Ovary (tissue), 9 donors: ENCODE results near the gene RASSF9. TPM values are rescaled to one million over a fixed set of nuclear protein-coding genes. Genes with fewer than 3 reads are reported as not detected.

Experiments
- DNase-seq, 5 donors: peaks; one replicate each; pipeline ENCODE4 v3.0.0-alpha.2; 2019 to 2020
- H3K27ac ChIP-seq, 2 donors: fragments of 200-600 bp; one replicate each; pipeline versions ENCODE4 v1.5.1 to v1.8.0; 2019 to 2022
- H3K27me3 ChIP-seq: fragments of 200-600 bp; one replicate; pipeline ENCODE4 v1.8.0; 2022
- H3K36me3 ChIP-seq: fragments of 200-600 bp; sonication (generic); one replicate; pipeline ENCODE4 v1.5.1; 2019
- H3K4me1 ChIP-seq: one replicate; pipeline ENCODE4 v1.8.1; 2013; ENCODE audit warnings: mild to moderate bottlenecking, moderate library complexity; ENCODE audit not compliant: insufficient read depth
- H3K4me3 ChIP-seq: fragments of 200-600 bp; sonication (generic); one replicate; pipeline ENCODE4 v1.5.1; 2017
- H3K9me3 ChIP-seq, 2 donors: fragments of 200-600 bp in 1 of 2; sonication (generic) in 1 of 2; one replicate each; pipeline versions ENCODE4 v1.5.1 to v1.8.1; 2013 to 2019; ENCODE audit warnings: mild to moderate bottlenecking in 1 of 2, moderate library complexity in 1 of 2
- CTCF ChIP-seq, 3 donors: fragments of 450-650 bp in 2 of 3; fragments of 200-600 bp in 1 of 3; IDR thresholded peaks; one replicate each; pipeline versions ENCODE4 v1.5.1 to v1.8.0; 2016 to 2022; ENCODE audit warnings: antibody characterized with exemption in 3 of 3, mild to moderate bottlenecking in 1 of 3
- EP300 ChIP-seq: sonication (generic); formaldehyde crosslinking; IDR thresholded peaks from one replicate; pipeline ENCODE4 v1.6.1; 2017; ENCODE audit warnings: antibody characterized with exemption
- POLR2A ChIP-seq: fragments of 450-650 bp; IDR thresholded peaks from one replicate; pipeline ENCODE4 v1.6.1; 2017; ENCODE audit warnings: antibody characterized with exemption, mild to moderate bottlenecking, moderate library complexity
- WGBS, 3 donors: extraction: QIAGEN DNeasy Blood & Tissue Kit in 1 of 3; methylation state at CpG; one replicate each; pipeline versions ENCODE4 v1.1.5 to v1.1.7; 2013 to 2017; 5-methylcytosine and 5-hydroxymethylcytosine counted together
- intact Hi-C, 4 donors: fragments of 100-400 bp; cut with DNase I; formaldehyde crosslinking; loops; one replicate each; pipeline versions ENCODE4 v1.11.0 to v1.15.1; 2022 to 2023
- polyA plus RNA-seq, 2 donors: library from polyadenylated mRNA; stranded (reverse); fragments of 200-250 nt in 1 of 2; fragments of 350-450 nt in 1 of 2; fragmentation: Illumina TruSeq in 1 of 2; extraction: RNeasy Lipid Tissue Mini Kit (QIAGEN cat#74804) in 1 of 2; gene quantifications; one replicate each; pipeline ENCODE4 v1.2.3, GENCODE V29; 2013 to 2014
- total RNA-seq, 7 donors: library from RNA; depleted of rRNA in 2 of 7; stranded (reverse); fragments of >200 nt in 2 of 7; fragmentation: NEBNext Ultra II Directional in 3 of 7; extraction: Animal tissue kit (Norgen Biotek cat#: 25700) in 3 of 7; gene quantifications; one replicate each; pipeline versions ENCODE4 v1.1.0 to v1.2.4, GENCODE V29; 2016 to 2023
- donor health status: DM: no; HTN: no; CAD: no; lungs with moderate emphysema.
- donor health status: DM: no; HTN: no; CAD: no.
- donor health status: Bipolar disorder and iron deficiency.
- donor health status: DM: yes; HTN: yes; CAD: no.
- donor health status: DM: no; HTN: no; CAD: no.
- donor health status: DM: yes; HTN: yes; CAD: no.

RASSF9 gene
- total and polyA plus RNA-seq, 9 donors = 0.56 to 4.9 (median 3.1) TPM

- intact Hi-C loops = no loop called here
- no peak for DNase-seq
- 78 to 85% (median 79%) methylated on average over 2 of the region's 2 CpGs for WGBS, 3 donors
- Histone ChIP-seq H3K4me3 (no peak overlapping the region), H3K36me3 (no peaks in the 10 kb centered on the region), H3K27ac (no peak overlapping the region), H3K27me3 (no peaks in the 10 kb centered on the region), H3K4me1 (no peaks in the 10 kb centered on the region), H3K9me3 (no peaks in the 10 kb centered on the region)
- TF ChIP-seq EP300 (no peak), CTCF (IDR thresholded peaks at IDR 0.05) (no peak), POLR2A (no peak)
Observed at GRCh38 chr12:85798122-85798521, 38.1 kb downstream of the RASSF9 start.

- intact Hi-C loops = no loop called here
- no peak for TF ChIP-seq CTCF (IDR thresholded peaks at IDR 0.05)
- no peak for TF ChIP-seq EP300
- TF ChIP-seq POLR2A = no peak
- Histone ChIP-seq H3K9me3 (no peaks in the 10 kb centered on the region), H3K36me3 (no peaks in the 10 kb centered on the region), H3K27me3 (no peaks in the 10 kb centered on the region), H3K27ac (no peak overlapping the region), H3K4me3 (no peak overlapping the region), H3K4me1 (no peaks in the 10 kb centered on the region)
- no peak for DNase-seq
Observed at GRCh38 chr12:85796001-85796400, 40.2 kb downstream of the RASSF9 start.

DNA sequence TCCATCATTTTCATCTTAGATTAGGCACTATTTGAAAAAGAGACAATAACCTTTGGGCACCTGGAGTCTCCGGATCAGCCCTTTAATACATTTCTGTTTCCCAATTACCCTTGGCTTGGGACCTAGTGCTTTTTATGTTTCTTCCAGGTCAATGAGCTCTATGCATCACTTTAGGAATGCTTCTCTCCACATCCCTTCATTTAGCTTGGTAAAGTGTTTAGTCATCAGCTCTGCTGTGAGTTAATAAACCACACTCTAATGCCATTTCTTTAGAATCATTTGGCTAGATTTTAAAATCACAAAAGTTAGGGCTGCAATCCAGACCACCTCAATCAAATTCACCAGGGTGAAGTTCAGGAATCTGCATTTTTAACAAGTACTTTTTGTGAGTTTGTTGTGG lies 41.7 kb downstream of the RASSF9 start:
- Histone ChIP-seq H3K36me3 (no peaks in the 10 kb centered on the region), H3K27ac (no peak overlapping the region), H3K4me1 (no peaks in the 10 kb centered on the region), H3K9me3 (no peaks in the 10 kb centered on the region), H3K4me3 (no peak overlapping the region), H3K27me3 (no peaks in the 10 kb centered on the region)
- intact Hi-C loops = no loop called here
- no peak for TF ChIP-seq CTCF (IDR thresholded peaks at IDR 0.05)
- TF ChIP-seq POLR2A = no peak
- no peak for TF ChIP-seq EP300
- 87 to 89% (median 88%) methylated on average over 1 of the region's 1 CpG for WGBS, 3 donors
- no peak for DNase-seq

- intact Hi-C loops = no loop called here
- Histone ChIP-seq H3K36me3 (no peaks in the 10 kb centered on the region), H3K9me3 (no peaks in the 10 kb centered on the region), H3K27me3 (no peaks in the 10 kb centered on the region), H3K27ac (no peak overlapping the region), H3K4me3 (no peak overlapping the region), H3K4me1 (no peaks in the 10 kb centered on the region)
- no peak for TF ChIP-seq CTCF (IDR thresholded peaks at IDR 0.05)
- TF ChIP-seq EP300 = no peak
- no peak for TF ChIP-seq POLR2A
- no peak for DNase-seq
- 48 to 66% (median 56%) methylated on average over 2 of the region's 2 CpGs for WGBS, 3 donors
Observed at GRCh38 chr12:85784096-85784720, 52.0 kb downstream of the RASSF9 start.
